HT-29 (cell line): Measurements from ENCODE around the gene IGF2. TPM values are rescaled to one million over a fixed set of nuclear protein-coding genes. Genes with fewer than 3 reads are reported as not detected.
A peak's percentile ranks its signal among the peaks of the same experiment; 100 is the strongest.

Experiments used
- DNase-seq: peaks from one replicate; pipeline ENCODE4 v3.0.0-alpha.2; 2015; ENCODE audit warnings: low spot score
- total RNA-seq: library from RNA; depleted of rRNA; stranded (reverse); fragments of >200 nt; shearing (Covaris generic); gene quantifications from 2 replicates; pipeline ENCODE4 v1.2.3, GENCODE V29; 2014

Gene IGF2
- total RNA-seq, 1 experiment from 2014 or later = 11.4 TPM

DNA sequence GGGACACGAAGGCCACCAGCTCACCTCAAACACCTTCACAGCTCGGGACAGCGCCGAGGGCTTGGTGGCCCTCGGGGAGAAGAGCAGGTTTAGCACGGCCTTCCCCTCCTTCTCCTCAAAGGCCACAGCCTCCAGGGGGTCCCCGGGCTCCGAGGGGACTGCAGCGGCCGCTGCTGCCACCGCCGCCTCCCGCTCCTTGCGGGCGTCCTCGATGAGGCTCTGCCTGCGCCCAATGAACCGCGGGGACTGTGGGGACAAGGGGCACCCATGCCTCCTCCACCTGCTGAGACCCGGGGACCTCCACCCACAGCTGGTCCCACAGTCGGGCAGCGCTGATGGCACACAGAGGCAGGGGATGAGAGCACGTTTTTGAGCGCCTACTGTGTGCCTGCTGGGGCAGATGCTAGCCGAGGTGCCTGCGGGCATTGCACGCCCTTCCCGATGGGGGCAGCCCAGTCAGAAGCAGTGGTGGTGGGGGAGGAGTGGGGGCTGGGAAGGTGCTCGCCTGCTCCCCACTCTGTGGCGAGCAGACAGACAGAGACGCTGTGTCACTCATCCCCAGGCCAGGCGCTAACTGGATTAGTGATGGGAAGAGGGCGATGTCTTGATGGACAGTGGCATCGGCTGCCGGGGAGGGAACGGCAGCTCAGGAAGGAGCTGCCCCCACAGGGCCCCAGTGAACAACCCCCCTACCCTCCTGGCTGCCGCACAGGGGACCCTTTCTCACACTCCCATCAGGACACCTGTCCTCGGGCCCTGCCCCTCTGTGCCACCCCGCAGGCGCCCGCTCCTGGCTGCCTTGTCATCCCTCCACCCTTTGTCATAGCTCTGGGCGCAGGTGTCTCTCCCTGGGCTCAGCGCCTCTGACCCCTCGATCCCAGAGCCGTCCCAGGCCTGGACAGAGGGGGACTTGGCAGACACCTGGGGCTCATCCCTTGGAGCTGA, 30.7 kb upstream of the IGF2 start:
- no peak for DNase-seq

GRCh38 chr11:2169005-2169378, 29.8 kb upstream of the IGF2 start:
- DNase-seq = peak; percentile 28

DNA sequence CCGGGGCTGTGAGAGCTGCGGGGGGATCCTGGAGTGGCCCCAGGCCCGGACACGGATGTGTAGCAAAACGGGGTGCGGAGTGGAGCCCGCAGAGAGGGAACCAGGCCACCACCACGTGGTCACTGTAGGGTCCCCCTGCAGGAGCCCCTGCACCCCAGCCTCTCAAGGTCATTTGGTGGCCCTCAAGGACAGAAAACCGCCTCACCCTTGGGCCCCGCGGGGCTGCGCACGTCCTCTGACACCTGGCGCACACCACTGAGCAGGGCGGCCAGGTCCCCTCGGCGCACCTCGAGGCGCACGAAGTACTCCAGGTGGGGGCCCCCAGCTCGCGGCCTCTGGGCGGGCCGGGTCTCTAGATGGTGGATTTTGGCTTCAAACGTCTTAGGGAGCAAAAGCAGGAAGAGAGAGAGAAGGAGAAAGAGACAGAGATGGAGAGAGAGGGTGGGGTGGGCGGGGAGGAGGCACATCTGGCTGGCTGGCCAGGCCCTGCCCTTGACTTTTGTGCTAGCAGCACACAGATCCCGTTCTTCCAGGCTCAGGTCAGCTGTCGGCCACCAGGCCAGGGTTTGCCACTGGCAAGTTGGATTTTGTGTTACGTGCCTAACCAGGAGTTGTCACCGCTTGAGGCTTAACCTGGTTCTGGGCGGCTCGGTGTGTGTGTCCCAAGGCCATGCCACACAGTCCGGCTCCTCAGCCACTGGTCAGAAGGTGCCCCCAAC, 29.3 kb upstream of the IGF2 start:
- DNase-seq = peak; percentile 22

GRCh38 chr11:2167141-2168045, 28.2 kb upstream of the IGF2 start:
- DNase-seq = no peak

DNA sequence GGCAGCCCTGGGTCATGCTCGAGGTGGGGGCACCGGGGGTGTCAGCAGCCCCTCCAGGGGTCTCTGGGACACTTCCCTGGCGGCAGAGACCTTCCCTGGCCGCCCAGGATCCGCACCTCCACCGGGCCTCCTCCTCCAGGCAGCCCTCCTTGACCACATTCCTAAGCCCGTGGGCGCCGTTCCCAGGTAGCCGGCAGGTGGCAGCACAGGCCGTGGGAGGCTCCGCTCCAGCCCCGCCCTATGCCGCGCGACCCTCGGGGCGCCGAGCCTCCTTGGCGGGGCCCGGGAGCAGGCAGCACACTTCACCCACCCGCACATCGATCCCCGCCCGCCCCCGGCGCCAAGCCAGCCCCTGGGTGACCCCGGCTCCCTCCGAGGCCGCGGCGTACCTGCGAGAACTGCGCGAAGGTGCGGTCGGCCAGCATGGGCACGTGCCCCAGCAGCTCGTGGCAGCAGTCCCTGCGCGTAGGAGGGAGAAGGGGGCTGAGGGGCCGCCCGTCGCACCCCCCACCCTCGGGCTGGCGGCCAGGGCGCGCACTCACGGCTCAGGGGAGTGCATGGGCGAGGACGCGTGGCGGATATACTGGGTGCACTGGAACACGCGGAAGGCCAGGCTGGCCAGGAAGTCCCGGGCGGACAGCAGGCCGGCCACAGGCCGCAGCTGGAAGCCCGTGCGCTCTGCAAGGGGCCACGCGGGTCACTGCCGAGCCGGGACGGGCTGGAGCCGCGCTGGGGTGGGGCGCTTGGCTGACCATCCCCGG, 27.1 kb upstream of the IGF2 start:
- peak; percentile 60 for DNase-seq

GRCh38 chr11:2165571-2165970, 26.4 kb upstream of the IGF2 start:
- DNase-seq = no peak

- no peak for DNase-seq
These were observed 25.8 kb upstream of the IGF2 start for GRCh38 chr11:2164861-2165555.

- DNase-seq = no peak
These were observed 24.9 kb upstream of the IGF2 start for GRCh38 chr11:2164081-2164480.

GRCh38 chr11:2163428-2163978, 24.3 kb upstream of the IGF2 start:
- DNase-seq = no peak

DNA sequence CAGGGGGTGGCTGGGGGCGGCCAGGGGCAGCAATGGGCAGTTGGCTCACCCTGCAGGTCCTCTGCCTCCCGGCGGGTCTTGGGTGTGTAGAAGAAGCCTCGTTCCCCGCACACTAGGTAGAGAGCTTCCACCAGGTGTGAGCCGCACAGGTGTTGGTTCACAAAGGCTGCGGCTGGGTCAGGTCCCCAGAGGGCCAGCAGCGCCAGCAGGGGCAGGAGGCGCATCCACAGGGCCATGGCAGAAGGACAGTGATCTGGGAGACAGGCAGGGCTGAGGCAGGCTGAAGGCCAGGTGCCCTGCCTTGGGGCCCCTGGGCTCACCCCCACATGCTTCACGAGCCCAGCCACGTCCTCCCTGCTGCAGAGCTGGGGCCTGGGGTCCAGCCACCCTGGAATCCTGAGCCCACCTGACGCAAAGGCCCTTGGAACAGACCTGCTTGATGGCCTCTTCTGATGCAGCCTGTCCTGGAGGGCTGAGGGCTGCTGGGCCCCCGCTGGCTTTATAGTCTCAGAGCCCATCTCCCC, 21.6 kb upstream of the IGF2 start, which contains the start of gene INS:
INS (minus strand) TSS at position 474 of the 524 bp plus-strand sequence; CDS start at position 236, 238 bp downstream.
- DNase-seq = no peak

GRCh38 chr11:2159536-2160413, 20.6 kb upstream of the IGF2 start:
- DNase-seq = no peak

- DNase-seq = no peak
These were observed 19.8 kb upstream of the IGF2 start for GRCh38 chr11:2158966-2159365.

- no peak for DNase-seq
These were observed 19.1 kb upstream of the IGF2 start for GRCh38 chr11:2158296-2158737.

DNA sequence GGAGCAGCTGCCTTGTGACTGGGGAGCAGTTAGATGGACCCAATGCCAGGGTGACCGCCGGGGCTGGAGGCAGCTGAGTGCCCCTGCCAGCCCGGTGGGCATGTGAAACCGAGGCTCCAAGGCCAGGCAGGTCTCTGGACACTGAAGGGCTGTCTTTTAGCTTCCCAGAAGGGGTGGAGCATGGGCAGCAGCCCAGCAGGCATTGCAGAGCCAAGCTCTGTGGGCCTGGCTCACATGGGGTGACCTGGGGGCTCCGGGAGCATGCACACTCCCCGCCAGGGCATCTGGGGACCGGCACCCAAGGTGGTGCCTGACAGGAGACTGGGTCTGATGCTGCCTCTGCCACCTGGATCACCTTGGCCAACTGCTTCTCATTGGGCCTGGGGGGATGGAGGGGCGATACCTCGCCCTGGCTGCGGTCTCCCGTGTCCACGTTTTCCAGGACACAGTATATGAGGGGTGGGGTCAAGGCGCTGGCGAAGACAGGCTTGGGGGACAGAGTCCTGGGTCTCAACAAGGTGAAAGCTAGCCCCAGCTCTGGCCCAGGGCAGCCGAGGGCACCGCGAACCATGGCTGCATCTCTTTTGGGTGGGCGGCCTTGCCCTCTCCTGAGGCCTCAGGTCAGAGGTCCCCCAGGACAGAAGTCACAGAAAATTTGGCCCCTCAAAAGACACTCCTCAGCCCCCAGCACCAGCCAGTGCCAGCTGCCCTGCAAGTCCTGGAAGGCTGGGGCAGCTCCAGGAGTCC, 18.3 kb upstream of the IGF2 start:
- no peak for DNase-seq

DNA sequence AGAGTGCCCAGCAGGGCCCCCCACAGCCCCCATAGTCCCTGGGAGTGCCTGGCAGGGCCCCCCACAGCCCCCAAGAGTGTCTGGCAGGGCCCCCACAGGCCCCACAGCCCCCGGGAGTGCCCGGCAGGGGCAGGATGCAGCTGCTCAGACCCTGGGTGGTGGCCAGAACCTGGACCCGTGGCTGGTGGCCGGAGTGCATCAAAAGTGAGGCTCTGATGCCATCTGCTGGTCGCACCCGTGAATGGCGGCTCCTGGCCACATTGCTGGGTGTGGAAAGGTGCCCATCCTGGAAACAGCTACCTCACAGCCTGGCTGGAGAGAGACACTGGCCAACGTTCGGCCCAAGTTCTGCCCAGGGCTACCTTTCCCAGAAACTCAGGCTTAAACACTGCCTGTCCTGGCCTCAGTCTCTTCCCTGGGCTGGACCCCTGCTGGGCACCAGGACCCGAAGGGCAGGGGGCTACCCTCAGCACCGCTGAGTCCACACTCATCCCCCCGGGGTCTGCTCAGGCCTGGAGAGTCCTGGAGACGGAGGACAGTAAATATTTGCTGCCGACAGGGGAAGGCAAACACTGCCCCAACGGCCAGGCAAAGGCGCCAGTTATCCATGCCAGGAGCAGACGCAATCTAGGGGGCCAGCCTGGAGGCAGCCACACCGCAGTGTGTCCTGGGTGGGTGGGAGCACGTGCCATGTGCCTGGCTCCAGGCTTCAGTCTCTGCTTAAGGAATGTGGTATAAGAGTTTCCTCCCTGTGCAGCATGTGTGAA, 17.4 kb upstream of the IGF2 start:
- peak; percentile 92 for DNase-seq

DNA sequence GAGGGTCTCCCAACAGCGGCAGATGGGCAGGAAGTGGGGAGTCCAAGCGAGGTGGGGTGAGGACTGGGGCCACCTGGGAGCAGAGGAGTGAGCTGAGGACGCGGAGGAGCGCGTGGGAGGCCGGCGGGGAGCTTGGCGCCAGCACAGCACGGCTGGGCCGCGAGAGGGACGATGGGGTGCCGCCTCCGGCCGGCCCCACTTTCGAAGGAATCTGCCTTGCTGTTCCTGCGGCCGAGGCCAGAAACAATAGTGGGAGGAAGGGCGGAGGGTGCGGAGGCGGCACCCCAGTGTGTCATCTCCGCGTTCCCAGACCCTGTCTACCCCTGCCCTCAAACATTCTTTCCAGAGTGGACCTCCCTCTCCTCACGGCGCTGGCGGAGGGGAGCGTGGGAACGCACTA, 16.3 kb upstream of the IGF2 start:
- DNase-seq = no peak

DNA sequence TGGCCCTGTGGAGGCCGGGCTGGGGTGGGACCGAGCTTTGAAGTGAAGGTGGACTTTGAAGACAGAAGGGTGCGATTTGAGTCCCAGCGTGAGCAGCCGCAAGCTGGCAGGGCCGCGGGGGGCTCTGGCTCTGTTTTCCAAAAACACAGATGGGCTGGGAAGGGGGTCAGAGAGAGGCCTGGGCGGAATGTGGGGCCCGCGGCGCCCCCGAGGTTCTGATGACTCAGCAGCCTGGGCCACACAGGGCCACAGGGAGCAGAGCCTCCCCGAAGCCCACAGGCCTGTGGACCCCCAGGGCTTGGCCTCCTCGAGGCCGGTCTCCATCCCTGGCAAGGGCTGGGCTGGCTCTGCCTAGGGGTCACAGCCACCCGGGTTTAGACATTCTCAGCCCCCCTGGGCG, 15.7 kb upstream of the IGF2 start:
- no peak for DNase-seq
